HG02642 (cell line): ENCODE measurements around the gene REEP5.
"Not testable (repeated sequence)": the region's sequence is repeated elsewhere in the genome, so short reads cannot be mapped to it uniquely, and the experiment has no call there.

Experiments
- ATAC-seq: cut with Tn5 transposase; IDR thresholded peaks from one replicate; pipeline ENCODE4 v1.9.1; 2021; ENCODE audit warnings: mild to moderate bottlenecking; ENCODE audit not compliant: unreplicated experiment, poor library complexity

The REEP5 gene

GRCh38 chr5:112921833-112922817 lies at the start of gene REEP5:
TSS of gene REEP5 (minus strand) at chr5:112922227. CDS start at chr5:112922190, 37 bp downstream.
- peak; percentile 73 for ATAC-seq

GRCh38 chr5:112971276-112971675 lies 49.2 kb upstream of the REEP5 start:
- no peak for ATAC-seq

GRCh38 chr5:112968411-112969106 lies 46.5 kb upstream of the REEP5 start:
- no peak for ATAC-seq

GRCh38 chr5:112967520-112968083 lies 45.6 kb upstream of the REEP5 start:
- no peak for ATAC-seq

- no peak for ATAC-seq
These were observed 43.8 kb upstream of the REEP5 start for GRCh38 chr5:112965733-112966306.

GRCh38 chr5:112963374-112963733 lies 41.3 kb upstream of the REEP5 start:
- ATAC-seq: not testable (repeated sequence)

- no peak for ATAC-seq
These were observed 39.0 kb upstream of the REEP5 start for GRCh38 chr5:112960863-112961504.

GRCh38 chr5:112960315-112960714 lies 38.3 kb upstream of the REEP5 start:
- ATAC-seq: no peak

- ATAC-seq: not testable (repeated sequence)
These were observed 37.8 kb upstream of the REEP5 start for GRCh38 chr5:112959872-112960271.

- ATAC-seq: peak; percentile 84
These were observed 36.4 kb upstream of the REEP5 start for GRCh38 chr5:112958093-112959088.

GRCh38 chr5:112957036-112957808 lies 35.2 kb upstream of the REEP5 start:
- no peak for ATAC-seq

GRCh38 chr5:112956606-112957005 lies 34.6 kb upstream of the REEP5 start:
- ATAC-seq: no peak

- ATAC-seq: peak; percentile 93
These were observed 29.2 kb upstream of the REEP5 start for GRCh38 chr5:112951124-112951702.

- no peak for ATAC-seq
These were observed 26.4 kb upstream of the REEP5 start for GRCh38 chr5:112948458-112948857.

- ATAC-seq: no peak
These were observed 18.6 kb upstream of the REEP5 start for GRCh38 chr5:112940670-112941069.

- no peak for ATAC-seq
These were observed 16.3 kb upstream of the REEP5 start for GRCh38 chr5:112938286-112938685.

GRCh38 chr5:112935675-112936074 lies 13.6 kb upstream of the REEP5 start:
- no peak for ATAC-seq

GRCh38 chr5:112934366-112934663 lies 12.3 kb upstream of the REEP5 start:
- ATAC-seq: no peak
